ENCODE data around the gene SMPX.

DNA sequence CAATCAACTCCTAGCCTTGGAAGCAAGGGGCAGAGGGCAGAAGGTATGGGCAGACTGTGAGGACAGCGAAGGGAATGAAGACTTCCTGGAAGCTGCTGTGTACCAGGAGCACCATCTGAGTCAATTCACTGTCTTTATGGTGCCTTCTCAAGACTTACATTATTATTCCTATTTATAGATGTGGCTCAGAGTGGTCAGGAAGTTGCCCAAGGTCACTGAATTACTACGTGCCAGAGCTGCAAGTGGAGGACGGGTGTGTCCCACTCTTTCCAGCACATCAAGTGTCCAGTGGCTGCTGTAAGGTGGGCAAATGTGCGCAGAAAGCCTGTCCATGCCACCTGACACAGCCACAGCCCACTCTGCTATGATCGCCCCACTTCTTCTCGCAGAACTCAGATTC lies 32.0 kb downstream of the SMPX start:
- TF ChIP-seq, protein P1, sequence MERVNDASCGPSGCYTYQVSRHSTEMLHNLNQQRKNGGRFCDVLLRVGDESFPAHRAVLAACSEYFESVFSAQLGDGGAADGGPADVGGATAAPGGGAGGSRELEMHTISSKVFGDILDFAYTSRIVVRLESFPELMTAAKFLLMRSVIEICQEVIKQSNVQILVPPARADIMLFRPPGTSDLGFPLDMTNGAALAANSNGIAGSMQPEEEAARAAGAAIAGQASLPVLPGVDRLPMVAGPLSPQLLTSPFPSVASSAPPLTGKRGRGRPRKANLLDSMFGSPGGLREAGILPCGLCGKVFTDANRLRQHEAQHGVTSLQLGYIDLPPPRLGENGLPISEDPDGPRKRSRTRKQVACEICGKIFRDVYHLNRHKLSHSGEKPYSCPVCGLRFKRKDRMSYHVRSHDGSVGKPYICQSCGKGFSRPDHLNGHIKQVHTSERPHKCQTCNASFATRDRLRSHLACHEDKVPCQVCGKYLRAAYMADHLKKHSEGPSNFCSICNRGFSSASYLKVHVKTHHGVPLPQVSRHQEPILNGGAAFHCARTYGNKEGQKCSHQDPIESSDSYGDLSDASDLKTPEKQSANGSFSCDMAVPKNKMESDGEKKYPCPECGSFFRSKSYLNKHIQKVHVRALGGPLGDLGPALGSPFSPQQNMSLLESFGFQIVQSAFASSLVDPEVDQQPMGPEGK (CRISPR knock-in tag; IDR thresholded peaks at IDR 0.05; ENCODE audit: borderline replicate concordance): no peak
- no peak for TF ChIP-seq CREB5 (CRISPR knock-in tag; IDR thresholded peaks at IDR 0.05; ENCODE audit: low read depth)
